ENCODE results near the gene KCNJ8. TPM values are rescaled to one million over a fixed set of nuclear protein-coding genes. Genes with fewer than 3 reads are reported as not detected.
"Not testable (repeated sequence)": the region's sequence is repeated elsewhere in the genome, so short reads cannot be mapped to it uniquely, and the experiment has no call there.

Gene KCNJ8
- total RNA-seq, 1 donor from 2014 or later: not detected

GRCh38 chr12:21813125-21813524 lies 38.6 kb upstream of the KCNJ8 start:
- Histone ChIP-seq H3K27me3 (no peaks in the 10 kb centered on the region), H3K4me2 (no peak overlapping the region), H3K79me2 (ENCODE audit: low read depth) (no peaks in the 10 kb centered on the region), H3K9me3 (ENCODE audit: low read depth) (no peaks in the 10 kb centered on the region), H3K4me1 (no peaks in the 10 kb centered on the region), H3K4me3 (no peak overlapping the region), H3K36me3 (no peaks in the 10 kb centered on the region), H4K20me1 (ENCODE audit: low read depth) (no peaks in the 10 kb centered on the region), H3F3A (ENCODE audit: low read depth) (no peaks in the 10 kb centered on the region), H3K9ac (no peak overlapping the region), H3K27ac (no peak overlapping the region), H2AFZ (replicated peaks) (no peak overlapping the region)
- H3K27me3 Mint-ChIP-seq (ENCODE audit: insufficient read depth, low read depth): no peaks in the 10 kb centered on the region
- H3K9me3 Mint-ChIP-seq: no peaks in the 10 kb centered on the region
- no peak for DNase-seq (ENCODE audit: low spot score)
- H3K4me1 Mint-ChIP-seq: no peaks in the 10 kb centered on the region
- no peaks in the 10 kb centered on the region for H3K36me3 Mint-ChIP-seq
- no peak for TF ChIP-seq EZH2phosphoT487 (IDR thresholded peaks at IDR 0.05)
- no peak for TF ChIP-seq CTCF (IDR thresholded peaks at IDR 0.05)
- TF ChIP-seq EZH2 (IDR thresholded peaks at IDR 0.05): no peak
- H3K4me3 Mint-ChIP-seq: no peak overlapping the region
- H3K27ac Mint-ChIP-seq: no peak overlapping the region

GRCh38 chr12:21812340-21812739 lies 37.8 kb upstream of the KCNJ8 start:
- H3K4me1 Mint-ChIP-seq; H2AFZ ChIP-seq (replicated peaks); H3K36me3 ChIP-seq; H3K79me2 ChIP-seq (ENCODE audit: low read depth); H3K36me3 Mint-ChIP-seq; H3K9ac ChIP-seq; H4K20me1 ChIP-seq (ENCODE audit: low read depth); H3K4me3 ChIP-seq; DNase-seq (ENCODE audit: low spot score); H3K27ac ChIP-seq; H3F3A ChIP-seq (ENCODE audit: low read depth); H3K9me3 ChIP-seq (ENCODE audit: low read depth); H3K4me2 ChIP-seq; H3K27me3 ChIP-seq; H3K27me3 Mint-ChIP-seq (ENCODE audit: insufficient read depth, low read depth); H3K4me1 ChIP-seq; H3K4me3 Mint-ChIP-seq; H3K9me3 Mint-ChIP-seq; H3K27ac Mint-ChIP-seq: not testable (repeated sequence)

- Histone ChIP-seq H2AFZ (replicated peaks) (no peak overlapping the region), H3K4me3 (no peak overlapping the region), H3K27ac (no peak overlapping the region), H3F3A (ENCODE audit: low read depth) (no peaks in the 10 kb centered on the region), H3K36me3 (no peaks in the 10 kb centered on the region), H4K20me1 (ENCODE audit: low read depth) (no peaks in the 10 kb centered on the region), H3K9me3 (ENCODE audit: low read depth) (no peaks in the 10 kb centered on the region), H3K4me1 (no peaks in the 10 kb centered on the region), H3K4me2 (no peak overlapping the region), H3K9ac (no peak overlapping the region), H3K27me3 (no peaks in the 10 kb centered on the region), H3K79me2 (ENCODE audit: low read depth) (no peaks in the 10 kb centered on the region)
- no peaks in the 10 kb centered on the region for H3K4me1 Mint-ChIP-seq
- no peaks in the 10 kb centered on the region for H3K9me3 Mint-ChIP-seq
- no peaks in the 10 kb centered on the region for H3K36me3 Mint-ChIP-seq
- TF ChIP-seq EZH2 (IDR thresholded peaks at IDR 0.05): no peak
- no peak for TF ChIP-seq EZH2phosphoT487 (IDR thresholded peaks at IDR 0.05)
- no peak for TF ChIP-seq CTCF (IDR thresholded peaks at IDR 0.05)
- H3K27me3 Mint-ChIP-seq (ENCODE audit: insufficient read depth, low read depth): no peaks in the 10 kb centered on the region
- DNase-seq (ENCODE audit: low spot score): no peak
- no peak overlapping the region for H3K27ac Mint-ChIP-seq
- H3K4me3 Mint-ChIP-seq: no peak overlapping the region
These were observed 34.6 kb upstream of the KCNJ8 start for GRCh38 chr12:21809100-21809499.

- Histone ChIP-seq H3K9me3 (ENCODE audit: low read depth) (no peaks in the 10 kb centered on the region), H3K4me3 (no peak overlapping the region), H4K20me1 (ENCODE audit: low read depth) (no peaks in the 10 kb centered on the region), H3K27me3 (no peaks in the 10 kb centered on the region), H2AFZ (replicated peaks) (no peak overlapping the region), H3K9ac (no peak overlapping the region), H3K36me3 (no peaks in the 10 kb centered on the region), H3K4me2 (no peak overlapping the region), H3K4me1 (no peaks in the 10 kb centered on the region), H3K27ac (no peak overlapping the region), H3K79me2 (ENCODE audit: low read depth) (no peaks in the 10 kb centered on the region), H3F3A (ENCODE audit: low read depth) (no peaks in the 10 kb centered on the region)
- Mint-ChIP-seq H3K4me1 (no peaks in the 10 kb centered on the region), H3K9me3 (no peaks in the 10 kb centered on the region), H3K27me3 (ENCODE audit: insufficient read depth, low read depth) (peaks cover 2% of the 10 kb centered on the region), H3K36me3 (no peaks in the 10 kb centered on the region), H3K4me3 (no peak overlapping the region), H3K27ac (no peak overlapping the region)
- TF ChIP-seq CTCF (IDR thresholded peaks at IDR 0.05) (no peak), EZH2 (IDR thresholded peaks at IDR 0.05) (no peak), EZH2phosphoT487 (IDR thresholded peaks at IDR 0.05) (no peak)
- DNase-seq (ENCODE audit: low spot score): no peak
These were observed 31.7 kb upstream of the KCNJ8 start for GRCh38 chr12:21806255-21806654.
